WTC11 (cell line): ENCODE data around the gene VAV2. TPM values are rescaled to one million over a fixed set of nuclear protein-coding genes. Genes with fewer than 3 reads are reported as not detected.

Source experiments
- ATAC-seq: fragments of 200-7000 bp; cut with Tn5 transposase; 2 replicates; pipeline ENCODE4 v1.10.0; 2021; ENCODE audit warnings: mild to moderate bottlenecking, moderate library complexity
- CTCF ChIA-PET: fragments of 300-600 bp; sonication (Branson Sonifier 250); formaldehyde crosslinking; loops from one replicate; lab custom pipeline; 2021; ENCODE audit warnings: antibody characterized with exemption; lab: Charles Lee
- POLR2A ChIA-PET: fragments of 350-600 bp; sonication (Branson Sonifier 250); formaldehyde crosslinking; loops from one replicate; lab custom pipeline; 2021; ENCODE audit warnings: antibody characterized with exemption; lab: Charles Lee
- DNase-seq: peaks from one replicate; pipeline ENCODE4 v3.0.0; 2021; ENCODE audit warnings: low spot score
- H3K27ac Mint-ChIP-seq: 2 replicates; pipeline ENCODE4 v1.8.0; 2021; ENCODE audit warnings: mixed read lengths
- H3K27me3 Mint-ChIP-seq: 2 replicates; pipeline ENCODE4 v1.8.0; 2021; ENCODE audit warnings: low read depth, mild to moderate bottlenecking, moderate library complexity, mixed read lengths
- H3K36me3 Mint-ChIP-seq: 2 replicates; pipeline ENCODE4 v1.8.0; 2021; ENCODE audit warnings: mixed read lengths
- H3K4me1 Mint-ChIP-seq: 2 replicates; pipeline ENCODE4 v1.8.0; 2022; ENCODE audit warnings: mixed read lengths
- H3K4me3 Mint-ChIP-seq: 2 replicates; pipeline ENCODE4 v1.8.0; 2021; ENCODE audit warnings: mild to moderate bottlenecking, moderate library complexity, mixed read lengths
- H3K9me3 Mint-ChIP-seq: 2 replicates; pipeline ENCODE4 v1.8.0; 2021; ENCODE audit warnings: mixed read lengths
- ATF3 ChIP-seq: sonication (generic); formaldehyde crosslinking; conservative IDR thresholded peaks from 2 replicates; pipeline ENCODE4 v1.8.1; 2022; ENCODE audit warnings: mild to moderate bottlenecking, missing genetic modification reagents
- ERG ChIP-seq: fragments of 250-450 bp; sonication (Bioruptor Pico); IDR thresholded peaks from 2 replicates; pipeline ENCODE4 v1.8.0; 2021; ENCODE audit warnings: mild to moderate bottlenecking
- FOXP1 ChIP-seq: sonication (generic); formaldehyde crosslinking; IDR thresholded peaks from 2 replicates; pipeline ENCODE4 v1.8.0; 2022; ENCODE audit warnings: missing genetic modification reagents, mild to moderate bottlenecking, moderate library complexity, borderline replicate concordance
- HMGXB4 ChIP-seq: sonication (generic); formaldehyde crosslinking; IDR thresholded peaks from 2 replicates; pipeline ENCODE4 v1.8.1; 2023; ENCODE audit warnings: mild to moderate bottlenecking, moderate library complexity, missing genetic modification reagents
- JAZF1 ChIP-seq: fragments of 250-450 bp; sonication (Bioruptor Pico); IDR thresholded peaks from 2 replicates; pipeline ENCODE4 v1.9.0; 2021; ENCODE audit warnings: moderate library complexity, mild to moderate bottlenecking, inconsistent platforms
- JUN ChIP-seq: sonication (generic); formaldehyde crosslinking; IDR thresholded peaks from 2 replicates; pipeline ENCODE4 v1.8.0; 2023; ENCODE audit warnings: mild to moderate bottlenecking, missing genetic modification reagents
- PREB ChIP-seq: sonication (generic); formaldehyde crosslinking; IDR thresholded peaks from 2 replicates; pipeline ENCODE4 v1.8.1; 2022; ENCODE audit warnings: mild to moderate bottlenecking, missing genetic modification reagents, moderate library complexity, borderline replicate concordance
- ZNF396 ChIP-seq: fragments of 250-450 bp; sonication (Bioruptor Pico); IDR thresholded peaks from 2 replicates; pipeline ENCODE4 v1.8.0; 2021; ENCODE audit warnings: mild to moderate bottlenecking, moderate library complexity, borderline replicate concordance
- ZNF416 ChIP-seq: fragments of 250-450 bp; sonication (Bioruptor Pico); IDR thresholded peaks from 2 replicates; pipeline ENCODE4 v1.9.0; 2021; ENCODE audit warnings: mild to moderate bottlenecking, inconsistent platforms
- ZNF512 ChIP-seq: sonication (generic); formaldehyde crosslinking; IDR thresholded peaks from 2 replicates; pipeline ENCODE4 v1.8.1; 2022; ENCODE audit warnings: missing genetic modification reagents, borderline replicate concordance
- total RNA-seq: library from RNA; stranded (reverse); gene quantifications from 3 replicates; pipeline ENCODE4 v1.2.3, GENCODE V29; 2021
- TF ChIP-seq, protein P1 (sequence below): sonication (generic); formaldehyde crosslinking; IDR thresholded peaks from 2 replicates; pipeline ENCODE4 v1.8.1; 2022; ENCODE audit warnings: low read depth, mild to moderate bottlenecking, moderate library complexity, missing genetic modification reagents, borderline replicate concordance
- TF ChIP-seq, protein P2 (sequence below): sonication (generic); formaldehyde crosslinking; IDR thresholded peaks from 2 replicates; pipeline ENCODE4 v1.8.0; 2023; ENCODE audit warnings: mild to moderate bottlenecking, missing genetic modification reagents
- TF ChIP-seq, protein P3 (sequence below): sonication (generic); formaldehyde crosslinking; IDR thresholded peaks from 2 replicates; pipeline ENCODE4 v1.8.1; 2023; ENCODE audit warnings: mild to moderate bottlenecking, missing genetic modification reagents, moderate library complexity
- TF ChIP-seq, protein P4 (sequence below): fragments of 250-450 bp; sonication (Bioruptor Pico); IDR thresholded peaks from 2 replicates; pipeline ENCODE4 v2.1.2; 2022; ENCODE audit warnings: mild to moderate bottlenecking, moderate library complexity
- TF ChIP-seq, protein P5 (sequence below): sonication (generic); formaldehyde crosslinking; IDR thresholded peaks from 2 replicates; pipeline ENCODE4 v1.8.0; 2023; ENCODE audit warnings: missing genetic modification reagents, mild to moderate bottlenecking, borderline replicate concordance

The VAV2 gene
- total RNA-seq, 1 experiment from 2014 or later = 39.7 TPM

DNA sequence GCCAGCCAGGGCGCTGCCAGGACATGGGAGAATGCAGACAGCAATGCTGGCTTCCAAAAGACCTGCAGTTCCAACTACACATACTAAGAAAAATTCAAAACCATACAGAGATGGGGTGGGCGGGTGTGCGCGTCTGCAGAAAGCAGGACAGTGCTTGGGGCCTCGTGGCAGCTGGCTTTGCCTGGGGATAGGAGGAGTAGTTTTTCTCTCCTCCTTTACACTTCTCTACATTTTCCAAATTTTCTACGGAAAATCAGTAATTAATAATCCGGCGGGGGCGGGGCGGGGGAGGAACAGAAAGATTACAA, 210.3 kb downstream of the VAV2 start:
- peaks cover 6% of the 10 kb centered on the region; the same call in 1 of the 2 replicates for H3K36me3 Mint-ChIP-seq
- H3K4me3 Mint-ChIP-seq = no peak overlapping the region
- ATAC-seq = no peak
- no peaks in the 10 kb centered on the region for H3K9me3 Mint-ChIP-seq
- no peak for TF ChIP-seq ATF3 (CRISPR knock-in tag)
- TF ChIP-seq, protein P1, sequence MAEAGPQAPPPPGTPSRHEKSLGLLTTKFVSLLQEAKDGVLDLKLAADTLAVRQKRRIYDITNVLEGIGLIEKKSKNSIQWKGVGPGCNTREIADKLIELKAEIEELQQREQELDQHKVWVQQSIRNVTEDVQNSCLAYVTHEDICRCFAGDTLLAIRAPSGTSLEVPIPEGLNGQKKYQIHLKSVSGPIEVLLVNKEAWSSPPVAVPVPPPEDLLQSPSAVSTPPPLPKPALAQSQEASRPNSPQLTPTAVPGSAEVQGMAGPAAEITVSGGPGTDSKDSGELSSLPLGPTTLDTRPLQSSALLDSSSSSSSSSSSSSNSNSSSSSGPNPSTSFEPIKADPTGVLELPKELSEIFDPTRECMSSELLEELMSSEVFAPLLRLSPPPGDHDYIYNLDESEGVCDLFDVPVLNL (CRISPR knock-in tag) = no peak
- TF ChIP-seq JUN (CRISPR knock-in tag) = no peak
- TF ChIP-seq ZNF512 (CRISPR knock-in tag) = no peak
- TF ChIP-seq, protein P2, sequence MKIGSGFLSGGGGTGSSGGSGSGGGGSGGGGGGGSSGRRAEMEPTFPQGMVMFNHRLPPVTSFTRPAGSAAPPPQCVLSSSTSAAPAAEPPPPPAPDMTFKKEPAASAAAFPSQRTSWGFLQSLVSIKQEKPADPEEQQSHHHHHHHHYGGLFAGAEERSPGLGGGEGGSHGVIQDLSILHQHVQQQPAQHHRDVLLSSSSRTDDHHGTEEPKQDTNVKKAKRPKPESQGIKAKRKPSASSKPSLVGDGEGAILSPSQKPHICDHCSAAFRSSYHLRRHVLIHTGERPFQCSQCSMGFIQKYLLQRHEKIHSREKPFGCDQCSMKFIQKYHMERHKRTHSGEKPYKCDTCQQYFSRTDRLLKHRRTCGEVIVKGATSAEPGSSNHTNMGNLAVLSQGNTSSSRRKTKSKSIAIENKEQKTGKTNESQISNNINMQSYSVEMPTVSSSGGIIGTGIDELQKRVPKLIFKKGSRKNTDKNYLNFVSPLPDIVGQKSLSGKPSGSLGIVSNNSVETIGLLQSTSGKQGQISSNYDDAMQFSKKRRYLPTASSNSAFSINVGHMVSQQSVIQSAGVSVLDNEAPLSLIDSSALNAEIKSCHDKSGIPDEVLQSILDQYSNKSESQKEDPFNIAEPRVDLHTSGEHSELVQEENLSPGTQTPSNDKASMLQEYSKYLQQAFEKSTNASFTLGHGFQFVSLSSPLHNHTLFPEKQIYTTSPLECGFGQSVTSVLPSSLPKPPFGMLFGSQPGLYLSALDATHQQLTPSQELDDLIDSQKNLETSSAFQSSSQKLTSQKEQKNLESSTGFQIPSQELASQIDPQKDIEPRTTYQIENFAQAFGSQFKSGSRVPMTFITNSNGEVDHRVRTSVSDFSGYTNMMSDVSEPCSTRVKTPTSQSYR (CRISPR knock-in tag) = no peak
- TF ChIP-seq, protein P3, sequence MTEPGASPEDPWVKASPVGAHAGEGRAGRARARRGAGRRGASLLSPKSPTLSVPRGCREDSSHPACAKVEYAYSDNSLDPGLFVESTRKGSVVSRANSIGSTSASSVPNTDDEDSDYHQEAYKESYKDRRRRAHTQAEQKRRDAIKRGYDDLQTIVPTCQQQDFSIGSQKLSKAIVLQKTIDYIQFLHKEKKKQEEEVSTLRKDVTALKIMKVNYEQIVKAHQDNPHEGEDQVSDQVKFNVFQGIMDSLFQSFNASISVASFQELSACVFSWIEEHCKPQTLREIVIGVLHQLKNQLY = no peak
- TF ChIP-seq PREB (CRISPR knock-in tag) = no peak
- TF ChIP-seq ZNF416 (CRISPR knock-in tag) = no peak
- TF ChIP-seq, protein P4, sequence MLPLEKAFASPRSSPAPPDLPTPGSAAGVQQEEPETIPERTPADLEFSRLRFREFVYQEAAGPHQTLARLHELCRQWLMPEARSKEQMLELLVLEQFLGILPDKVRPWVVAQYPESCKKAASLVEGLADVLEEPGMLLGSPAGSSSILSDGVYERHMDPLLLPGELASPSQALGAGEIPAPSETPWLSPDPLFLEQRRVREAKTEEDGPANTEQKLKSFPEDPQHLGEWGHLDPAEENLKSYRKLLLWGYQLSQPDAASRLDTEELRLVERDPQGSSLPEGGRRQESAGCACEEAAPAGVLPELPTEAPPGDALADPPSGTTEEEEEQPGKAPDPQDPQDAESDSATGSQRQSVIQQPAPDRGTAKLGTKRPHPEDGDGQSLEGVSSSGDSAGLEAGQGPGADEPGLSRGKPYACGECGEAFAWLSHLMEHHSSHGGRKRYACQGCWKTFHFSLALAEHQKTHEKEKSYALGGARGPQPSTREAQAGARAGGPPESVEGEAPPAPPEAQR (CRISPR knock-in tag) = no peak
- TF ChIP-seq ZNF396 (CRISPR knock-in tag) = no peak
- TF ChIP-seq, protein P5, sequence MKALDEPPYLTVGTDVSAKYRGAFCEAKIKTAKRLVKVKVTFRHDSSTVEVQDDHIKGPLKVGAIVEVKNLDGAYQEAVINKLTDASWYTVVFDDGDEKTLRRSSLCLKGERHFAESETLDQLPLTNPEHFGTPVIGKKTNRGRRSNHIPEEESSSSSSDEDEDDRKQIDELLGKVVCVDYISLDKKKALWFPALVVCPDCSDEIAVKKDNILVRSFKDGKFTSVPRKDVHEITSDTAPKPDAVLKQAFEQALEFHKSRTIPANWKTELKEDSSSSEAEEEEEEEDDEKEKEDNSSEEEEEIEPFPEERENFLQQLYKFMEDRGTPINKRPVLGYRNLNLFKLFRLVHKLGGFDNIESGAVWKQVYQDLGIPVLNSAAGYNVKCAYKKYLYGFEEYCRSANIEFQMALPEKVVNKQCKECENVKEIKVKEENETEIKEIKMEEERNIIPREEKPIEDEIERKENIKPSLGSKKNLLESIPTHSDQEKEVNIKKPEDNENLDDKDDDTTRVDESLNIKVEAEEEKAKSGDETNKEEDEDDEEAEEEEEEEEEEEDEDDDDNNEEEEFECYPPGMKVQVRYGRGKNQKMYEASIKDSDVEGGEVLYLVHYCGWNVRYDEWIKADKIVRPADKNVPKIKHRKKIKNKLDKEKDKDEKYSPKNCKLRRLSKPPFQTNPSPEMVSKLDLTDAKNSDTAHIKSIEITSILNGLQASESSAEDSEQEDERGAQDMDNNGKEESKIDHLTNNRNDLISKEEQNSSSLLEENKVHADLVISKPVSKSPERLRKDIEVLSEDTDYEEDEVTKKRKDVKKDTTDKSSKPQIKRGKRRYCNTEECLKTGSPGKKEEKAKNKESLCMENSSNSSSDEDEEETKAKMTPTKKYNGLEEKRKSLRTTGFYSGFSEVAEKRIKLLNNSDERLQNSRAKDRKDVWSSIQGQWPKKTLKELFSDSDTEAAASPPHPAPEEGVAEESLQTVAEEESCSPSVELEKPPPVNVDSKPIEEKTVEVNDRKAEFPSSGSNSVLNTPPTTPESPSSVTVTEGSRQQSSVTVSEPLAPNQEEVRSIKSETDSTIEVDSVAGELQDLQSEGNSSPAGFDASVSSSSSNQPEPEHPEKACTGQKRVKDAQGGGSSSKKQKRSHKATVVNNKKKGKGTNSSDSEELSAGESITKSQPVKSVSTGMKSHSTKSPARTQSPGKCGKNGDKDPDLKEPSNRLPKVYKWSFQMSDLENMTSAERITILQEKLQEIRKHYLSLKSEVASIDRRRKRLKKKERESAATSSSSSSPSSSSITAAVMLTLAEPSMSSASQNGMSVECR (CRISPR knock-in tag) = no peak
- TF ChIP-seq FOXP1 (CRISPR knock-in tag) = no peak
- TF ChIP-seq HMGXB4 (CRISPR knock-in tag) = no peak
- no peak for TF ChIP-seq ERG
- no peak for TF ChIP-seq JAZF1
- no peak for DNase-seq
- ChIA-PET CTCF (interaction anchor here (0.7 to 3.7 kb wide), 47 partner anchors 11 to 546 kb away, joined by 3 to 80 read pairs (median 4); partner anchors contain the start of genes BRD3OS and SARDH), POLR2A (no interaction called here)
- H3K27me3 Mint-ChIP-seq = no peaks in the 10 kb centered on the region
- H3K27ac Mint-ChIP-seq = no peak overlapping the region
- H3K4me1 Mint-ChIP-seq = no peaks in the 10 kb centered on the region
